ENCODE results near the gene TTC39B.

DNA sequence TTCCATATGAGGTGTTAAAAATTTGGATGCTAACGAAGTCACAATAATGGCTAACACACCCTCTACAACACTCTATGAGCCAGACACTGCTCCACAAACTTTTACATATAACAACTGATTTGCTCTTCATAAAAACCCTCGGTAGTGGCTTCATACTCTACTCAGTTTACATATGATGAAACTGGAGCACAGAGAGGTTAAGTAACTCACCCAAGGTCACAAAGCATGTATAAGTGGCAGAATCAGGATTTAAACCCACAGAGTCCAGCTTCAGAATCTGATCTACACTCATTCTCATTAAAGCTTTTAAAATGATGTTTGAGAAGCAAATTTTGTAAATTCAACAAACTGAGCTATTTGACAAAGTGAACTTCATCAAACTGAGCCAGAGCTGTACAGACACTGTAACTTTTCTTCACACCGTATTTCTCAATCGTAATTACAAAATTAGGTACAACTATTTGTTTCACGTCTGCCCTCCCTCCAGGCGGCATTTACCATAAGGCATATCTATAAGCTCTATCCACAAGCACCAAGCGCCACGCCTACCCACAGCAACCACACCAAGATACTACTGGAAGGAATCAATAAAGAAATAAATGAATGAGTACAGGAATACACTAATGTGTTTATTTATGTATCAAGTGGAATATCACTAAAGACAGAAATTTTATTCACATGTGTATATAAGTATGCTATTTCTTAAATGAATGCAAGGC lies 24.3 kb downstream of the TTC39B start:
- TF ChIP-seq, protein P1, sequence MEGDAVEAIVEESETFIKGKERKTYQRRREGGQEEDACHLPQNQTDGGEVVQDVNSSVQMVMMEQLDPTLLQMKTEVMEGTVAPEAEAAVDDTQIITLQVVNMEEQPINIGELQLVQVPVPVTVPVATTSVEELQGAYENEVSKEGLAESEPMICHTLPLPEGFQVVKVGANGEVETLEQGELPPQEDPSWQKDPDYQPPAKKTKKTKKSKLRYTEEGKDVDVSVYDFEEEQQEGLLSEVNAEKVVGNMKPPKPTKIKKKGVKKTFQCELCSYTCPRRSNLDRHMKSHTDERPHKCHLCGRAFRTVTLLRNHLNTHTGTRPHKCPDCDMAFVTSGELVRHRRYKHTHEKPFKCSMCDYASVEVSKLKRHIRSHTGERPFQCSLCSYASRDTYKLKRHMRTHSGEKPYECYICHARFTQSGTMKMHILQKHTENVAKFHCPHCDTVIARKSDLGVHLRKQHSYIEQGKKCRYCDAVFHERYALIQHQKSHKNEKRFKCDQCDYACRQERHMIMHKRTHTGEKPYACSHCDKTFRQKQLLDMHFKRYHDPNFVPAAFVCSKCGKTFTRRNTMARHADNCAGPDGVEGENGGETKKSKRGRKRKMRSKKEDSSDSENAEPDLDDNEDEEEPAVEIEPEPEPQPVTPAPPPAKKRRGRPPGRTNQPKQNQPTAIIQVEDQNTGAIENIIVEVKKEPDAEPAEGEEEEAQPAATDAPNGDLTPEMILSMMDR (IDR thresholded peaks at IDR 0.05), result no peak
- no peak for TF ChIP-seq POLR2A (IDR thresholded peaks at IDR 0.05)
